Astrocyte (in vitro differentiated cells and primary cell): ENCODE measurements around the gene FAHD1.

ENCODE experiments used
- CTCF ChIP-seq: IDR thresholded peaks from 2 replicates; pipeline ENCODE4 v1.5.1; 2011; ENCODE audit warnings: low read depth, mild to moderate bottlenecking, inconsistent platforms, low read length, moderate library complexity; ENCODE audit not compliant: insufficient read depth
- EZH2 ChIP-seq: IDR thresholded peaks from 2 replicates; pipeline ENCODE4 v1.6.1; 2012; ENCODE audit warnings: mild to moderate bottlenecking, low read length, inconsistent platforms; ENCODE audit not compliant: insufficient read depth

GRCh38 chr16:1794908-1795666 lies 31.9 kb upstream of the FAHD1 start:
- no peak for TF ChIP-seq CTCF
- no peak for TF ChIP-seq EZH2
